HG03045 (cell line): ENCODE results near the gene RBM47.
"Not testable (repeated sequence)": the region's sequence is repeated elsewhere in the genome, so short reads cannot be mapped to it uniquely, and the experiment has no call there.

Experiments used
- ATAC-seq: cut with Tn5 transposase; IDR thresholded peaks from one replicate; pipeline ENCODE4 v1.9.1; 2021; ENCODE audit warnings: mild to moderate bottlenecking, moderate library complexity; ENCODE audit not compliant: unreplicated experiment

Gene RBM47

GRCh38 chr4:40564815-40565483 lies 64.7 kb downstream of the RBM47 start:
- no peak for ATAC-seq

- ATAC-seq: no peak
These were observed 65.7 kb downstream of the RBM47 start for GRCh38 chr4:40564004-40564403.

- no peak for ATAC-seq
These were observed 66.3 kb downstream of the RBM47 start for GRCh38 chr4:40563401-40563800.

DNA sequence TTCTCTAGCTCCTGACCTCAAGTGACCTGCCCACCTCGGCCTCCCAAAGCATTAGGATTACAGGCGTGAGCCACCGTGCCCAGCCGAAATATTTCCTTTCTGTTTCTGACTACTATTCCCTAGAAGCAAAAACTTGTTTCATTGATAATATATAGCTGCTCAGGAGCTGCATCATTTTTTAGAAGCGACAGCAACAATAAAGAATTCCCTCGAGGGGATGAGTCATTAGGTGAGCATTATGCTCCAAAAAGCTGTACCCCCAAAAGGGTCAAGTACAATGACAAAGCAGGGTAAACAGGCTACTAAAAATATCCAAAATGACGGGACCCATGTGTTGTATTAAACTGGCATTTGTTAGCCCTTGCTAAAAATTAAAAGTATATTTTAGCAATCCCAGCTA lies 67.0 kb downstream of the RBM47 start:
- no peak for ATAC-seq

- ATAC-seq: no peak
These were observed 67.5 kb downstream of the RBM47 start for GRCh38 chr4:40562208-40562607.

GRCh38 chr4:40561543-40562177 lies 68.0 kb downstream of the RBM47 start:
- not testable (repeated sequence) for ATAC-seq

DNA sequence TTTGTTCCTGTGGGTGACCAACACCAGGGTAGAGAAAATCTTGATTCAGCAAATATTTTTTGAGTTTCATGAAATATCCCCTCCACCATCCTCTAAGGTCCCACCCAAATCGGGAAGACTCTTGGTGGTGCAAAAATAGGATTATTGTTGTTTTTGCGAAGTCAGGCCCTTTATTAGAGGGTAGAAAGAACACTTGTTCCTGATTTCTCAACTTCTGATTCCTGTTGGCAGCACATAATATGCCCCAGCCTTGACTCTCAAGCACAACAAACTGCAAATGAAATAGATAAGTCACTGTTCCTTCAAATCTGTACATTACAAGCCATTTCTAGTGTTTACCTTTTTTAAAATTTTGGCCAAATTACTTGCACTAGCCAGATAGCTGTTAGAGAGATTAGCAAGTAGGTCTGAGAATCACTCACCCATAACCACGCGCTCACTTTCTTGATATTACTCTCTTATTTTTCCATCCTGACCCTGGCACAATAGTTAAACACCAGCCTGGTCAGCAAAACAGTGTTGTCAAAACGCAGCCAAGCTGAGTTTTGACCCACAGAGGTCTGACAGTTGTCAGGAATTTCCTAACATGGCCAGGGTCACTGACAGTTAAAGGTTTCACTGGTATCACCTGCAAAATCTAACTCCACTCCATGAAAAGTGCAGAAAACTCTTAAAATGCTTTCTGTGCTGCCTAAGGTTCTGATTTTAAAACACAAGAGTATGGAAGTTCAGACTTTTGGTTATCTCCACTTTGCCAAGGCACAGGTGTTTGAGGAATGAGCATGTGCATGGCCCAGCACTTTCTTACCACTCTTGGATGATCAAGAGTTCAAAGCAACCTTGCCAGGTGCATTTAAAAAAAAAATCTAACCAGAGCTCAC lies 69.8 kb downstream of the RBM47 start:
- no peak for ATAC-seq

DNA sequence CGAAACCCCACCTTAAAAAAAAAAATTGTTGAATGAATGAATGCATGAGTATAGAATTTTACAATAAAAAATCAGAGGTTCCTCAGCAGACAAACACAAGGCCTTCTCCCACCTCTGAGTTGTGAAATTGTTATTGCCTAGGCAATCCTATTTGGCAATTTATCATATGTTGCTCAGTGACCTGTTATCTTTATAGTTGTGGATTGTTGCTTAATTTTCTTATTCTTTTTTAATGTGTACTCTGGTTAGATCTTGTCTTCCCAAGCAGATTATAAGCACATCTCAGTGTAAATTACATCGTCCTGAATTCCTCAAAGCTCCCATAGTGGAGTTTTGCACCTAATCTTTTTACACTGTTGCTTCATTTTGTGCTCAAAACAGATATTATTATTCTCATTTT lies 71.9 kb downstream of the RBM47 start:
- no peak for ATAC-seq

DNA sequence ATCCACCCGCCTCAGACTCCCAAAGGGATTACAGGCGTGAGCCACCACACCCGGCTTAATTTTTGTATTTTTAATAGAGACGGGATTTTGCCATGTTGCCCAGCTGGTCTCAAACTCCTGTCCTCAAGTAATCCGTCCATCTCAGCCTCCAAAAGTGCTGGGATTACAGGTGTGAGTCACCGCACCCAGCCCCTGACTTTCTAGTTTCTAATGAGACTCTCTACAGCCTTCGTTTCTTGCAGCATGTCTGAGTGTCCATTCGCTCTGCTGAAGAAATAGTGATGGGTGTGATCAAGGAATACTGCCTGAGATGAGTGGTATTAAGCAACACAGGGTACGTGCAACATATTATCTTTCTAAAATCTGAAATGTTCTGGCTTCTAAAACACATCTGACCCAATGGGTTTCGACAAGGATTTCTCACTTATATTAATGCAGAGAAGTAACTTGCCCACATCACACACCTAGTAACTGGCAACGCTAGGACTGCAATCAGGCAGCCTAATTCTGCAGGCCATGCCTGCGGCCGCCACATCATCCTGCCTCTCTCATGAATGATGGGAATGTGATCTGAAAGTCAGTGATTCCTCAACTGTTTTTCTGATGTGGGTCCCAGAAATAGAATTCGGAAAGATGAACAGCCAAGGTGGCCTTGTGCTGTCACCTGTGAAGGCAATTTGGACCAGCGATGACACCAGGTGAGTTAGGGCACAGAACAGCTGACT lies 74.3 kb downstream of the RBM47 start:
- ATAC-seq: no peak

GRCh38 chr4:40554641-40555040 lies 75.0 kb downstream of the RBM47 start:
- ATAC-seq: not testable (repeated sequence)

- no peak for ATAC-seq
These were observed 75.7 kb downstream of the RBM47 start for GRCh38 chr4:40553995-40554394.

DNA sequence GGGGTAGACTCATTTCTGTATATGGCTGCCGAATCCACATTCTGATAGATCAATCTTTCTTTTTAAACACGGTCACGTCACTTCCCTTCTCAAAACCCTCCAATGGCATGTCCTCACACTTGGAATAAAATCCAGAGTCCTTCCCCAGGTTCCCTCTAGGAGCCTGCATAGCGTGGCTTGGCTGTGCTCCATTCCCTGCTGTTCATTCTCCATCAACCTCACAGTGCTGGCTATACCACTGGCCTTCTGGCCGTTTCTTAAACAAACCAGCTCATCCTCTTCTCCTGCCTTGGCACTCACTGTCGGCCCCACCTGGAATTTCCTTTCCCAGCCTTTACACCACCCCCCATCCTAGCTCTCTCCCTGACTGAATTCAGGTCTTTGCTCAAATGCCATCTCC lies 77.1 kb downstream of the RBM47 start:
- ATAC-seq: no peak

DNA sequence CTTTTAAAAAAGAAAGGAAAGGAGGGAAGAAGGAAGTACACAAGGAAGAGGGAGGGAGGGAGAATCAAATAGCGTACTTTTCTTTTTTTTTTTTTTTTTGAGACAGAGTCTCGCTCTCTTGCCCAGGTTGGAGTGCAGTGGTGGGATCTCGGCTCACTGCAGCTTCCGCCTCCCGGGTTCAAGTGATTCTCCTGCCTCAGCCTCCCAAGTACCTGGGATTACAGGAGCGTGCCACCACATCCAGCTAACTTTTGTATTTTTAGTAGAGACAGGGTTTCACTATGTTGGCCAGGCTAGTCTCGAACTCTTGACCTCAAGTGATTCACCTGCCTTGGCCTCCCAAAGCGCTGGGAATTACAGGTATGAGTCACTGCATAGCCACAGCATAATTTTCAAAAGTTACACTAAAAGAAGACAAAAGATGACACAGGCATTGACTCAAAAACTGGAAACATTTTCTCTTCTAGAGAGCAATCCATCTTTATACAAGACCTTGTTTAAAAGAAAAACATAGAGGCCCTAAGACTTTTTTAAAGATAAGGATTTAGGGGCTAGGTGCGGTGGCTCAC lies 78.0 kb downstream of the RBM47 start:
- not testable (repeated sequence) for ATAC-seq

GRCh38 chr4:40550948-40551462 lies 78.7 kb downstream of the RBM47 start:
- ATAC-seq: peak; percentile 57

GRCh38 chr4:40550196-40550595 lies 79.5 kb downstream of the RBM47 start:
- no peak for ATAC-seq

DNA sequence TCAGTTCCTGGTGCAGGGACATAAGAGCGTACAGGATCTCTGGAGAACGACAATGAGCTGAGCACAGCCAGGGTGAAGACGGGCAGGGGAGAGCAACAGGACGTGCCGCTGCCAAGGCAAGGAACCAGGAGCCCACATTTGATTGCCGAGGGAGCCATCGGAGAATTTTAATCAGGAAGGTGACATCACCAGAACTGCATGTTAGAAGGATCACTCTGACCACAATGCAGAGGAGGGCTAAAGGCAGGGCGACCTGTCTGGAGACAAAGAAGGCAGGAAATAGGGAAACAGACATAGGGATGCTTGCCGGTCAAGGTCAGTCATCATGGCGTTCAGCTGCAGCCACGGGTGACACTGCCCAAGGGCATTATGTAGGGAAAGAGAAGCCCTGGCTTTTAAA lies 81.4 kb downstream of the RBM47 start:
- ATAC-seq: no peak

DNA sequence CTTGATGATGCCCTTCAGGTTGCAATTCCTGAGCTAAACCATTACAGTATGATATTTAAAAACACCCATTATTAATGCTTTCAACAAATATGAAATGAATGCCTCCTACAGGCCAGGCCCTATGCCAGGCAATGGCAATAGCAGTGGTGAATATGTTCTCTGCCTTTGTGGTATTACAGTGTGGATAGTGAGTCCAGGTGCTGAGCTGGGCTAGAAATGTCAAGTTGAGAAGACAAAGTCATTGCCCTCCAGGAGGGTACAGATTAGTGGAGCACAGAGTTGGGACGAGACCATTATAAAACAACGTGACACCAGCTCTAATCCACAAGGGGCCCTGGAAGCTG lies 81.9 kb downstream of the RBM47 start:
- no peak for ATAC-seq

DNA sequence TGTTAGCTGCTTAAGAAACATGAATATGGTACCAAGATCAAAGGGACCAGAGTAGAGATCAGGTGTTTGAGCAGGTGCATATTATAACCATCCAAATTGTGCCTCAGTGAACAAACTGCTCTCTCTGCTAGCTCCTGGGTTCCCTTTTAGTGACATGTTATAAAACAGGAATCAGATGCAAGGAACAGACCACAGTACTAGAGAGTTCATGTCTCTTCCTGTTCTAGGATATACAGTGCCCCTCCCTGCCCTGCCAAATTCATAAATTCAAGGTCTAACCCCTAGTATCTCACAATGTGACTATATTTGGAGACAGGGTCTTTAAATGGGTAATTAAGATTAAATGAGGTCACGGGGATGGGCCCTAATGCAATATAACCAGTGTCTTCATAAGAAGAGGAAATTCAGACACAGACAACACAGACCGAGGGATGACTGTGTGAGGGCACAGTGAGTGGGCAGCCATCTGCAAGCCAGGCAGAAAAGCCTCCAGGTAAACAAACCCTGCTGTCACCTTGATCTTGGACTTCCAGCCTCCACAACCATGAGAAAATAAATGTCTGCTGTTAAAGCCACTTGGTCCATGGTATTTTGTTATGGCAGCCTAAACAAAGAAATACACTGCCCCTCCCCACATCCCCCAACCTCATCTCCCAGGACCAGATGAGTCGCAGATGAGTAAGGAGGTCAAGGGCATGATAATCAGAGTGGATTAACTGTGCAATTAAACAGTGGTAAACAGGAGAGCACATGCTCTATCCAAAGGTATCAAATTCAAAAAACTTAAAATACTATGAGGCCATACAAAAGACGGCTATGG lies 82.5 kb downstream of the RBM47 start:
- no peak for ATAC-seq

- ATAC-seq: no peak
These were observed 83.2 kb downstream of the RBM47 start for GRCh38 chr4:40546506-40546905.

DNA sequence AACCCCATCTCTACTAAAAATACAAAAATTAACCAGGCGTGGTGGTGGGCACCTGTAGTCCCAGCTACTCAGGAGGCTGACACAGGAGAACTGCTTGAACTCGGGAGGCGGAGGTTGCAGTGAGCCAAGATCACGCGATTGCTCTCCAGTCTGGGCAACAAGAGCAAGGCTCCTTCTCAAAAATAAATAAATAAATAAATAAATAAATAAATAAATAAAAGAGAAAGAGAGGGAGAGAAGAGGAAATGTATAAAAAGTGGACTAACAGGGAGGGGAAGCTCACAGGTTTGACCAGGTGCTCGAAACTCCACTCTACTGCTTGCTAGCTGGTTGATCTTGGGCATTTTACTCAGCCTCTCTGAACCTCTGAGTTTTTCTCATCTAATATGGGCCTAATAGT lies 84.2 kb downstream of the RBM47 start:
- not testable (repeated sequence) for ATAC-seq
